Sciatic nerve (tissue), 2 donors: ENCODE data around the gene CLMN. TPM values are rescaled to one million over a fixed set of nuclear protein-coding genes. Genes with fewer than 3 reads are reported as not detected.

Experiments used
- ATAC-seq: fragments of 200-7000 bp; cut with Tn5 transposase; one replicate; pipeline ENCODE4 v1.9.1; 2020; ENCODE audit warnings: mild to moderate bottlenecking, moderate library complexity
- DNase-seq: peaks from one replicate; pipeline ENCODE4 v3.0.0-alpha.2; 2020; ENCODE audit warnings: low spot score
- intact Hi-C: fragments of 100-400 bp; cut with DNase I; formaldehyde crosslinking; loops from one replicate; pipeline ENCODE4 v1.14.2; 2022
- total RNA-seq: library from RNA; stranded (reverse); fragmentation: NEBNext Ultra II Directional; extraction: Animal tissue kit (Norgen Biotek cat#: 25700); gene quantifications from one replicate; pipeline ENCODE4 v1.2.1, GENCODE V29; 2021
- donor health status: DM: no; HTN: no; CAD: no.
- donor health status: DM: no; HTN: no; CAD: no.

The CLMN gene
- total RNA-seq, 1 donor from 2014 or later: 41.8 TPM

DNA sequence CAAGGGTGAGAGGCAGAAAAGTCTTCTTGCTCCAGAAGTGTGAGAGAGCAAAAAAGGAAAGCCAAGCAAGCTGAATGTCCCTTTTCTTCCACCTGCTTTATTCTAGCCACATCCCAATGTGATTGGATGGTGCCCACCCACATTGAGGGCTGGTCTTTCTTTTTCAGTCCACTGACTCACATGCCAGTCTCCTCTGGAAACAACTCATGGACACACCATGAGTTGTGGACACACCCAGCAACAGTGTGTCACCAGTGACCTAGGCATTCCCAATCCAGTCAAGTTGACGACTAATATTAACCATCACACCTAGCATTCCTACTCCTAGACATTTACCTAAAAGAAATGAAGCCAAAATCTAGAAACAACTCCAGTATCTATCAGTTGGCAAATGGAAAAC lies 155.2 kb downstream of the CLMN start:
- no peak for ATAC-seq
- intact Hi-C loops: no loop called here
- no peak for DNase-seq

DNA sequence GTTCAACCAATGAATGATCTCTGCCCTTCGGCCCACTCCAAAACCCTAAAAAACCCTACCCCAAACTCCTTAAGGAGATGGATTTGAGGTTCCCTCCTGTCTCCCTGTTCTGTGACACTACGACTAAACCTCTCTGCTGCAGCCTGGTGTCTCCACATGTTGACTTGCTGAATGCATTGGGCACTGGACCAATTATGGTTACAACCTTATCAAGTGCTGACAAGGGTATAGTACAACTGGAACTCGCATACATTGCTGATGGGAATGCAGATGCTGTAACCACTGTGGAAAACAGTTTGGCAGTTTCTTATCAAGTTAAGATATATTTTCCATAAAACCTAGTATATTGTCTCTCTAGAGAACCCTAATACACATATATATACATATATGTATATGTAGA lies 156.0 kb downstream of the CLMN start:
- DNase-seq: no peak

DNA sequence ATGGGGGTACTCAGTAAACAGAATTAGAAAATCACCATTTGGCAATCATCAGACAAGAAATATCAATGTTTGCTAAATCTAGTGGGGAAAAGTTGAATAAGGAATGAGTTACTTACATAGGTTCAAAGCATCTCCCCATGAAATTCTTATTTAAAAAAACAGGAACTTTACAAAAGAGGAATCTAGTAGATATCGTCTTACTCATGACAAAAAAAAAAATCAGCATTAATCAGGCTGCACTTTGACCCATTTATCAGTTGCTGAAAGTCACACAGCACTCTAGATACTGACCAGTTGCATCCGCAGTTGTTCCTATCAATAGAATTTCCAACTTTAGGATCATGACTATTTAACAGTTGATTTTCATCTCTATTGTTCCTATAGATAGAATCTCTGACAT lies 156.6 kb downstream of the CLMN start:
- intact Hi-C loops: no loop called here
- ATAC-seq (no peak), DNase-seq (no peak)

More for the DNA sequence above, 156.0 kb downstream of the CLMN start:
- ATAC-seq: no peak
- intact Hi-C loops: no loop called here

DNA sequence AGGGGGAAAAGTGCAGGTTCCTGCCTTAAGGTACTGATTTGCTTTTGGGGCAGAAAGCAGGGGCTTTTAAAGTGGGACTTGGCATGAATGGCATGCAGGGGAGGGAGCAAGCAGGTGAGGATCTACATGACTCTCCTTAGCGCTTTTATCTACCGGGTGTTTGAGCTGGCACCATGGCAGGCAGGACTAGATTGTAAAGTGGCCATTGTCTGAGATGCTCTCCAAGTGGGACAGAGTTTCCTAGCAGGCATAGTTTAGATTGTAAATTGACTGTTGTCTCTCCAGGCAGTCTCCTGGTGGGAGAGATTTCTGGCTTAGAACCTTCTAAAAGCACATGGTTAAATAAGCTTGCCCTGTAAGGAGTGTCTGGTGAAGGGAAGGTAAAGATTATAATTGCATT lies 157.1 kb downstream of the CLMN start:
- DNase-seq (no peak), ATAC-seq (no peak)
- intact Hi-C loops: no loop called here

DNA sequence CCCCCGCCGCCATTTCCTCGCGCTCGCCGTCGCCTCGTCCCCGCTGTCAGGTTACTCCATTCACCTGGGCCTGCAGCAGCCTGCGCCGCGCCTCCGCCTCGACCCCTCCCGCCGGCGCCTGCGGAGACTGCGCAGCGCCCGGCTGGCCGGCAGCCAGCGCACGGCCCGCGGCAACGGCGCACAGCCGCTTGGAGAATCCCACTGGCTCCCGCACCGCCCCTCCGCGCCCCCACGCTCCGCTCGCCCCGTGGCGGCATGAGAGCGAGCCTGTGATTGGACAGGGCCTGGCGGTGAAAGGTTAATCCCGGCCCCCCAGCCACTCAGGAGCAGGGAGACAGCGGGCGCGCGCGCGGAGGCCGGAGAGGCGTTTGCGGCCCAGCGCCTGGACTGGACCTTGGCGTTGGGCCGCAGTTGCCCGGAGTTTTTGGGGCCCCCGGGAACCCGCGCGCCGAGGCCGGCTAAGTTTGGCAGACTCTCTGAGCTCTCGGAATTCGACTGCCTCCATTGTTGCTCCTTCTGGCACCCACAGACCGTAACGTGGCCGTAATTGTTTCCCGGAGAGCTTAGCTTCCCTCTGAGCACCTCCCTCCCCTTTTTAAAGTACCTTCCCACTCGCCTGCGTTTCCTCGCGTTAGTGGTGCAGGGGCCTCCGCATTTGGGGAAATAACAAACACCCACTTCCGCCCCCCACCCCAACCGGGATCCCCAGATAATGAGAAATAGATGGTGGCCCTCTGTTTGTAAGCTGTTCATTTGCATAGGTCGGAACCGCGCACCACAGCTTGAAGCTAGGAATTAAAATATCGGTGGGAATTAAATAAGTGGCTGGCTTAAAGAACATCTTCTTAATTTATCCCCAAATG lies 162.2 kb downstream of the CLMN start, which contains the start of gene DICER1:
Gene DICER1, minus strand, starts transcription at position 203 of the 863 bp plus-strand sequence. CDS start 24,071 bp downstream, outside the sequence.
- DNase-seq: peak; percentile 99
- ATAC-seq: peak; percentile 99
- intact Hi-C loops: no loop called here

DNA sequence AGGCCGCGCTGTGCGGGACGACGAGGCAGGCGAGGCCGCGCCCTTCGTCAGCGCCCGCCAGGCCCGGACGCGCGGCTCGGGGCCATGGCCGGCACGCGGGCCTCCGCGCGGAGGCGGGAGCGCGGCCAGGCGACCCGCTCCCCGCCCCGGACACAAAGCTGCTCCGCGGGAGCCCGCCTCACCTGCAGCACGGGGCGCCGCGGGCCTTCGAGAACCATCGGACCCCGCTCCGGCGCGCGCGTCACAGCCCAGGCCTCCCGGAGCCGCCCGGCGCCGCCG lies 162.7 kb downstream of the CLMN start:
- no peak for ATAC-seq
- intact Hi-C loops: no loop called here

DNA sequence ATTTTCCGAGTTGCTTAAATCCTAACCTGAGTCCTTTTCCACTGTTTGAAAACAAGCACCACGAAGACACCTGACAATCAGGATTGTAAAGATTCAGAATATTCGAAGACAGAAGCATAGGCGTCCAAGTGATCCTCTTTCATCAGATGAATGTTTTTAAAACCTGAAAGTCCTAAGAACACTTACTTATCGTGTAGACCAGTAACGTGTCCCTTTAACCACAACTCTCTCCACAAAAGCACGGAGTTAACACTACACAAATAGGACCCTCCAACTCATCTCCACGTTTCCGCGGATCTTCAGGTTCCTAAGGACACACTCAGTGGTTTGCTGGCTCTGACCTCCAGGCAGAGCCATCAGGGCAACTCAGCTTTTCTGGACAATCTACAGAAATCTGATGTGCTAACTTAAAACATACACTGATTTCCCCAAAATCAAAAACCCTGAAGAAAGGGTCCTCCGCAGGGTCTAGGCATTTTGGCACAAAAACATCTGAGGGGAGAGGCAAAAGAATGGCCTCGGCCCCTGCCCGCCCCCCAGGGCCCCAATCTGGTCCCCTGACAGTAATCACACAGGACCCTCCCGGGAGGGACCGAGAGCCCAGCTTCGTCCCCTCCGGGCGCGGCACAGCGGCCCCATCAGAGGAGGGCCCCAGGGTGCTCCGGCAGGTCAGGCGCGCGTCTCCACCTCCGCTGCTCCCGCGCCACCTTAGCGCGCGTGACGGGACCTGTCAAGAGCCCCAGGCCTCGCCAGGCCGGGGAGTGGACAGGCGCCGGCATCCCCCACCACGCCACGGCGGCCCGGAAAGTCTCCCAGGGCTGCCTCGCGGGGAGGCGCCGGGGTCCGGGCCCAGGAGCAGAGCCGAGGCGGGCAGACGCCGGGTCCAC lies 163.3 kb downstream of the CLMN start:
- intact Hi-C loops: no loop called here
- ATAC-seq (peak; percentile 24), DNase-seq (peak; percentile 67)

More for the DNA sequence above, 162.7 kb downstream of the CLMN start:
- DNase-seq: no peak

DNA sequence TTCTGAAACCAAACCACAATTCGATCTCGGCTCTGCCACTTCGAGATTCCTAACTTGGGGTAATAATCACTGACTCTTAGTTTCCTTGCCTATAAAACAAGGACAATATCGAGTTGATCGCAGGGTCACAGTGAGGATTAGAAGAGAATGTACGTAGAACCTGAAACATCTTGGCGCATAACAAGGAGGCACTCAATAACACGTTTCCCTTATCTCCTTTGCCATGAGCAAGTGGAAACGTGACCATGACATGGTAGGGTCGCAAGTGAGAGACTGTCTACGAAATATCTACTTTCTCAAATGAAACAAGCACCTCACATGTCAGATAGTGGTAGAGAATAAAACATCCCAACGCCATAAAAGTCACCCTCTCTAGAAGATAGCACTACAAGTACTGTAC lies 164.7 kb downstream of the CLMN start:
- ATAC-seq (no peak), DNase-seq (no peak)
- intact Hi-C loops: no loop called here

DNA sequence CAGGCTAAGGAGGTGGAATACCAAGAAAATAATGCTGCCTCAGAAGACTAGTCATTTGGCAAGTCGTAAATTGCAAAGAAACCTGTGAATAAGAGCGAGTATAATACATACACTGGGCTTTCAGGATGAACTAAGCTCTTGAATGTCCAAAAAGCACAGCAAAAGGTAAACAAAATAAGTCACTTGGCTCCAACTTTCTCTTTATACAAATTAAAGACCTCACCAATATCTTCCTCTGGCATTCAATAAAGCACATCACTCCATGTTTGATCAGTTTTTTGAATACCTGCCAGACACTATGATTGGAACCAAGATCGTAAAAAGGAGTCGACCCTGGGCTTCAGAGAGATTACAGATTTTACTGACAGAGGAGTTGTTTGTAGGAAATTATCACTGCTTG lies 165.8 kb downstream of the CLMN start:
- intact Hi-C loops: no loop called here
- DNase-seq (no peak), ATAC-seq (no peak)

DNA sequence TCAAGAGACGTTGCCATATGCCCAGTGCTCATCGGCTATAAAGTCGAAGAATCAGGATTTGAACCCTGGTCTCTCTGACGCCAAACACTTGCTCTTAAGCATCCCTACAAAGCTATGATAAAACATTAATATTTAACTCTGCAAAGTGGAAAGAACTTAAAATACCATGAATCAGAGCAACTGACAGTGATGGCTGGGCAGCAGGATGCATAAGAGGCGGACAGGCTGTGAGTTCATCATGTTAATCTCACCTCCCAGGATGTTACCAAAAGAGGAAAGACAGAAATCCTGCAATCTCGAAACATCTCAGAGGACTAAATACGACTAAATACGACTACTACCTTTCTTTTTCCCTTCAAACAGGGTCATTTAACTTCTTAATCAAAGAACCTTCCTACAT lies 168.1 kb downstream of the CLMN start:
- intact Hi-C loops: no loop called here
- DNase-seq (no peak), ATAC-seq (no peak)

DNA sequence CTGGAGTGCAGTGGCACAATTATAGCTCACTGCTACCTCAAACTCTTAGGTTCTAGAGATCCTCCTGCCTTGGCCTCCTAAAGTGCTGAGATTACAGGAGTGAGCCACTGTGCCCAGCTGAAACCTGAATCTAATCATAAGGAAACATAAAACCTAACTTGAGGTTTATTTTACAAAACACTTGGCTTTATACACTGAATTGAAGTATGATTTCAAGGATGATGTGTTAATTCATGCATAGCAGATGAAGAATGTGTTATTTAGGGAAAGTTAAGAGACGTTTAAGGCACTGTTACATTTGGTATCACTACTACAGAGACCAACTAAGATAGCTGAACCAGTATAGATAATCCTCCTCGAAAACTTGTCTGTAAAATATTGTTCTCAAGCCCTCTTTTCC lies 168.8 kb downstream of the CLMN start:
- intact Hi-C loops: no loop called here
- ATAC-seq (no peak), DNase-seq (no peak)

DNA sequence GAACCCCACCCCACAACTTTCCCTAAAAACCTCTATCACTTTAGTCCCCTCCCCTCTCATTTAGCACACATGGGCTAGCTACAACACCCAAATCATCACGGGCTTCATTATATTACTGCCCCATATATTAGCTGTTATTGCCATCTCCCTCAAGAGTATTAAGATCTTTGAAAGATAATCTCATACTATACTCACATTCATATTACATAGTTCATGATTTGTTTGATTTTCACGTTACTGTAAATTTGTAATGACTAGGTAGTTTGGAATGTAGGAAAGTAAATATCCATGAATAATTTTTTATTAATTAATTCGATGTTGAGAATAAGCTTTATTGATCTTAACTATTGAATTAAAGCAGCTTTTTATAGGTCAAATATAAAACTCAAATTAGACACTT lies 170.3 kb downstream of the CLMN start:
- intact Hi-C loops: no loop called here
- DNase-seq: no peak
- no peak for ATAC-seq

DNA sequence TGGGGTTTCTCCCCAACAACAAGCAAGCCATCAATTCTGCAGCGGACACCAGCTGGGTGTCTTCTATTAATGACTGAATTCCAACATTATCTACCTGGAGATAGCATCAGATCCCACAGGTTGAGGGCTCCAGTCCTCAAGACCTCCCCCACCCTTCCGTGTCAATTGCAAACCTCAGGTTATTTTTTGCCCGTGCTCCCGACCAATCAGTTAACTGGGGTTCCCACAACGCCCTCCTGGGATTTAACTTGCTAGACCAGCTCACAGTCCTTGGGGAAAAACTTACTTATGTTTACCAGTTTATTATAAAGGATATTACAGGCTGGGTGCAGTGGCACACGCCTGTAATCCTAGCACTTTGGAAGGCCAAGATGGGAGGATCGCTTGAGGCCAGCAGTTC lies 172.1 kb downstream of the CLMN start:
- ATAC-seq: no peak
- intact Hi-C loops: no loop called here
- DNase-seq: no peak

DNA sequence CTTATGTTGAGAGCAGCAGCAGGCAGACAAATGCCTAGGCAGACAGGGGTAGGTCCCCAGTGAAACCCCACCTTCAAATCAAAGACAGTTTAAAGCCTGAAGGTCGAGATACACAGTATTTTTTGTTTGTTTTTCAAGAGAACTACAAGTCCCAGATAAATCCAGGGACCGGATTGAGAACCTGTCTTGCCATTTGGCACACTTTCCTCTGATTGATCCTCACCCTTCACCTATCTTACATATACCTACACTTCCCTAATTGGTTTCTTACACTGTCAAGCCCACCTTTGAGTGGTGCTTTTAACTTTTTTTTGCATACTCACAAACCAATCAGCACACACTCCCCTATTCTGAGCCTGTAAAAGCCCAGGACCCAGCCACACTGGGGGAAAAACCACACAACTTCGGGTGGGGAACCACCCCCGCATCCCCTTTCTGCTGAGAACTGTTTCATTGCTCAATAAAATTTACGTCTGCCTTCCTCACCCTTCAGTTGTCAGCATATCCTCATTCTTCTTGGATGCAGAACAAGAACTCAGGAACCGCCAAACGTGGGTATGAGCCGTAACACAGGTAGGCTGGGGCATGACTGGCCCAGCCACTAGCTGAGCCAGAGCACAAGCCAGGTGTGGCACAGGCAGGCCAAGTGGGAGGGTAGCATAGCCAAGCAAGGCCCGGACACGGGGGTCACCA lies 173.5 kb downstream of the CLMN start:
- intact Hi-C loops: no loop called here
- peak; percentile 39 for ATAC-seq

DNA sequence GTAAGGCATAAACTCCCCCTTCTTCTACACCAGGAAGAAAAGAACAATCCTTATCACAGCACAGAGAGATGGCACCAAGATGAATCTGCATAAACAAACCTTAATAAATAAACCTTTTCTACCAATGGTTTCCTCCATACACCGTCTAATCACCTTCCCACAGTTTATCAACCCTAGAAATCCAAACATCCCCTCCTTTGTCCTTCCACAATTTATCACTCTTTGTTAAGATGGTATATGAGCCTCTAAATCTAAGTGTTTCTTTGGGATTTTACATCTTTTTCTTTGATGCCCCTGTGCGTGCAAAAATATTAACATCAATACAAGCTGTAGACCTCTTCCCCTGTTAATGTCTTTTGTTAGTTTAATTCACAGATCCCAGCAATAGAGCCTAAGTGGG lies 174.9 kb downstream of the CLMN start:
- intact Hi-C loops: no loop called here
- ATAC-seq (no peak), DNase-seq (no peak)

More for the DNA sequence above, 173.5 kb downstream of the CLMN start:
- DNase-seq: no peak

DNA sequence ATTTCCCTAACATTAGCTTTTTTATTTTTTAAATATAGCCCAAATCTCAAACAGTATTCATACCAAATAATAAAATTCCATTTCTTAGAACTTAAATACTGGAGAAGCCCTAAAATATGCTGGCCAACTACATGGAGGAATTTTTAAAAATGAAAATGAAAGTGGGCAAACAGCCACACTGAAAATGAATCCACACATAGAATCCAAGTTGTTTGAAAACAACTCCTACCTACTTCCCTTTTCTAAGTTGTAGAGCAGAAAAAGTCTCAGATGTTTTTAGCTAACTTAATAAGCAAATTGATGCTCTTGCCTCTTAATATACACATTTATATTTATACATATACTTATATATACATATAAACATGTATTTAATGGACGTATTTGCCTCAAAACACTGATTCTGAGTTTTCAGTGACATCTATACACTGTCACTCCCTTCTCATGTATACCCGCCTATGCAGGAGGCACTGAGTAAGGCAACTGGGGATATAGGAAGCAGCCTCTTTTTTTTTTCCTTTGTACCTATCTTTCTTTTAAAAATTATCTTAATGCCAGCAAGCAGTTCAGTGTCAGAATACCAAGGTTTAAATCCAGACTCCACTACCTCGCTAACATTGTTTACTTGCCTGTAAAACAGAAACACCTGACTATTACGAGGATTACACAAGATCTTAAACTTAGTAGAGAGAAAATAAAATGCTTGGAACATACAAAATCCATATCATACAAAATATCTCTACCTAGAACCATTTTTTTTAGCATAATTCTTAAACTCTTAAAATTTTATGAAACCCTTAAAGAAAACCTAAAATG lies 175.7 kb downstream of the CLMN start:
- intact Hi-C loops: no loop called here
- ATAC-seq: peak; percentile 69
- DNase-seq: no peak

DNA sequence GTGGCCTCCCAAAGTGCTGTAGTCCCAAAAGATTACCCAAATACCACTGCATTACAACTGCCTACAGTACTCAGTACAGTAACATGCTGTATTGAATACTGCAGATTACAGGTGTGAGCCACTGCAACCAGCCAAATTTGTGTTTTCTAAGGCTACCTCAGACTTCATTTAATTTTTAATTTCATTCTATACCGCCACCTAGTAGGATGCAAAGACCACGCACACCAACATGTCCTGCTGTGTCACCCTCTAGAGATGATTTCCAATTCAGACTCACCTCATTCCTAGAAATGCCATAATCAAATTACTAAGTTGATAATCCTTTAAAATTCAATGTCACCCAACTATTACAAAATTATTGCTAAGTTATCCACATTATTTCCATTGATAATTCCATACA lies 177.5 kb downstream of the CLMN start:
- ATAC-seq (no peak), DNase-seq (no peak)
- intact Hi-C loops: no loop called here

DNA sequence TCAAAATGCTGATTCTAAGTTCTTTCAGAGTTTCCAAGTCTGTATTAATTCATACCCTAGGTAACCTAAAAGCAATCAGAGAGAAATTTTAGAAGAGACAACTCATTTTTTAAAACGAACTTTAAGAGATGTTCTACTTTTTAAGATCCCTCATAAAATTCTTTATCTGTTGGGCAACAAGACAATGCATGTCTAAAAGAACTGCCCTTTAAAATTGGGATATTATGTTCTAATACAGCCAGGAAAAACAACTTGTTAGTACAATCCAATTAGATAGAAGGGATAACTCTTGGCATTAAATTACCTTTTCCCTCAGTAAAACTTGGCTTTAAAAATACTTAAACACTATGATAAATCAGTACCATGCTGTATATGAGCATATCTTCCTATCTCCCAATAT lies 178.0 kb downstream of the CLMN start:
- ATAC-seq: no peak
- intact Hi-C loops: no loop called here
- no peak for DNase-seq
